GM18502 (cell line): ENCODE results near the gene C2.
"Not testable (repeated sequence)": the region's sequence is repeated elsewhere in the genome, so short reads cannot be mapped to it uniquely, and the experiment has no call there.

Experiments
- ATAC-seq: cut with Tn5 transposase; IDR thresholded peaks from one replicate; pipeline ENCODE4 v1.9.1; 2021; ENCODE audit warnings: mild to moderate bottlenecking; ENCODE audit not compliant: unreplicated experiment, poor library complexity

C2 gene

GRCh38 chr6:31972709-31973350 lies 45.3 kb downstream of the C2 start:
- no peak for ATAC-seq

DNA sequence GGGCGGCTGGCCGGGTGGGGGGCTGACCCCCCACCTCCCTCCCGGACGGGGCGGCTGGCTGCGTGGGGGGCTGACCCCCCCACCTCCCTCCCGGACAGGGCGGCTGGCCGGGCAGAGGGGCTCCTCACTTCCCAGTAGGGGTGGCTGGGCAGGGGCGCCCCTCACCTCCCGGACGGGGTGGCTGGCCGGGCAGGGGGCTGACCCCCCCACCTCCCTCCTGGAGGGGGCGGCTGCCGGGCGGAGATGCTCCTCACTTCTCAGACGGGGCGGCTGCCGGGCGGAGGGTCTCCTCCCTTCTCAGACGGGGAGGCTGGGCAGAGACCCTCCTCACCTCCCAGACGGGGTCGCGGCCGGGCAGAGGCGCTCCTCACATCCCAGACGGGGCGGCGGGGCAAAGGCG lies 48.5 kb downstream of the C2 start:
- ATAC-seq: not testable (repeated sequence)

GRCh38 chr6:31977816-31978431 lies 50.4 kb downstream of the C2 start:
- ATAC-seq: no peak

DNA sequence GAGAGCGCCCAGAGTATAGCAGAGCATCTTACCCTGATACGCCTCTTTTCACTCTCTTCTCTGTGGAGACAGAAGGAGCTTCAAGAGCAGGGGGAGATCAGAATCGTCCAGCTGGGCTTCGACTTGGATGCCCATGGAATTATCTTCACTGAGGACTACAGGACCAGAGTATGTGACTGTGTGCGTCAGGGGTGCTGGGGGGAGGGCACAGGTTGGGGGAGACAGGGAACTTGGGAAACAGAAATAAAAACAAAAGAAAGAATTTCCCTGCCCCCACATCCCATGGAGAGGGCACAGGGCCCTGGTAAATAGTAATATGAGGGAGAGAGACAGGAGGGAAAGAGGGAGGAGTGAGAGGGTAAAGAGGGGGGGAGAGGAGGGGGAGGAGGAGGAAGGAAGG lies 51.3 kb downstream of the C2 start:
- ATAC-seq: no peak

GRCh38 chr6:31979238-31979898 lies 51.9 kb downstream of the C2 start:
- ATAC-seq: no peak

DNA sequence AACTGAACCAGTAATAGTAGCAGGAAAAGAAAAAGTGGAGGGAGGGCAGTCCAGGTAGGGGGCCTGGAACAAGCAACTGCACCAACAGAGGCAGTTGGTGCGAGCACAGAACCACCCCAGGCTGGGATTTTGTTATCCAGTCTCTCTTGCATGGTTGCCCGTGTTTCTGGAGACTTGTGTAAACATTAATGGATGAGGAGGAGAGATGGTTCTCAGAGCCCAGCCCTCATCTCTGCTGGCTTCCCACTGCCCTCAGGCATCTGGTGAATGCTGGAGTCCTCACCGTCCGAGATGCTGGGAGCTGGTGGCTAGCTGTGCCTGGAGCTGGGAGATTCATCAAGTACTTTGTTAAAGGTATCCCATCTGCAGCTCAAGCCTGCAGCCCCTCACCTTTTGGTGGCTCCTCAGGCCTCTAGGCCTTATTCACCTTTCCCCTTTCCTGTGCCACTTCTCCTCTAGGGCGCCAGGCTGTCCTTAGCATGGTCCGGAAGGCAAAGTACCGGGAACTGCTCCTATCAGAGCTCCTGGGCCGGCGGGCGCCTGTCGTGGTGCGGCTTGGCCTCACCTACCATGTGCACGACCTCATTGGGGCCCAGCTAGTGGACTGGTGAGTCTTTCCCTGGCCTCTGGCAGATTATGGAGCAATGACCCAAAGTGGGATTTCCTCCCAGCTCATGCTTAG lies 52.8 kb downstream of the C2 start:
- not testable (repeated sequence) for ATAC-seq

DNA sequence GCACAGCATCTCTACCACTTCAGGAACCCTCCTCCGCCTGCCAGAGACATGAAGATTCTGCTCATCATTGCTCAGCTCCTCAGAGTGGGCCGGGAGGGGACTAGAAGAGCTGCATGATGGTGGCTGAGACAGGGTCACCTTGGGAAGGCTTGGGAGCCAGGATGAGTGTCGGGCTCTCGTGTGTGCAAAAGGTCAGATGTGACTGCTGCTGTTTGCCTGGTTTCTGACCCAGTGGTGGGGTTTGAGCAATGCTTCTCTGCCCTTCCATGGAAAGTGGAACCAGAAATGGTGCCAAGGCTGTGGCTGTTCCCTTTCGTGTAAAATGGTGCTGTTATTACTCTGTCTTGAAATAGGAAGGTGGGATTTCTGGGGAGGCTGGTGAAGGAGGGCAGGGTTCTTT lies 53.5 kb downstream of the C2 start:
- ATAC-seq: not testable (repeated sequence)

- not testable (repeated sequence) for ATAC-seq
Observed at GRCh38 chr6:31981744-31982143, 54.2 kb downstream of the C2 start, which contains the start of gene C4A. C4A (plus strand) TSS chr6:31982057; CDS start chr6:31982108, 51 bp downstream.

DNA sequence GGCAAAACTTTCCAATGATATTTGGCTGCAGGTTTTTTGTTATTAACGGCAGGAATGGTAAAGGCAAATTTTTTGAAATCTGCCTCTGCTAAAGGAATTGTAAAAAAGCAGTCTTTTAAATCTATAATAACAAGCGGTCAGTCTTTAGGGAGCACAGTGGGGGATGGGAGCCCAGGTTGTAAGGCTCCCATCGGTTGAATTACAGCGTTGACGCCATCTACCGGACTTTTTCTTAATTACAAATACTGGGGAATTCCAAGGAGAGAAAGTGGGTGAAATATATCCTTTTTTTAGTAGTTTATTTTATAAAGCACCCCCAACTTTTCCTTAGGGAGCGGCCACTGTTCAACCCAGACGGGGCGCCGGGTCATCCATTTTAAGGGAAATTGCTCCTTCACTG lies 61.8 kb downstream of the C2 start:
- not testable (repeated sequence) for ATAC-seq

DNA sequence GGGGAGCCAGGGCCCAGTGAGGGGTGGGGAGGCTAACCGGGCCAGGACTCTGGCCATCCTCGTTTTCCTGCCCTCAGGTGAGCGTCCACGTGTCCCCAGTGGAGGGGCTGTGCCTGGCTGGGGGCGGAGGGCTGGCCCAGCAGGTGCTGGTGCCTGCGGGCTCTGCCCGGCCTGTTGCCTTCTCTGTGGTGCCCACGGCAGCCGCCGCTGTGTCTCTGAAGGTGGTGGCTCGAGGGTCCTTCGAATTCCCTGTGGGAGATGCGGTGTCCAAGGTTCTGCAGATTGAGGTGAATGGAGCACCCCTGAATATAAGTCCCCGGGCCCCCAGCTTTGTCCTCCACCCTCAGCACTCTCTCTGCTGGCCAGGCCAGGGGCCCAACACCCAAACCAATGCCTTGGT lies 66.9 kb downstream of the C2 start:
- not testable (repeated sequence) for ATAC-seq
